Mesenchymal stem cell (in vitro differentiated cells and primary cell): ENCODE measurements around the gene ZNF488.

Experiments
- DNase-seq: peaks from one replicate; pipeline ENCODE4 v3.0.0-alpha.2; 2013
- H2AFZ ChIP-seq: one replicate; pipeline ENCODE4 v1.6.1; 2013; ENCODE audit warnings: low read depth, mild to moderate bottlenecking, control low read depth, inconsistent platforms, low read length, moderate library complexity
- H2AK5ac ChIP-seq: 2 replicates; pipeline ENCODE4 v1.6.1; 2013; ENCODE audit warnings: low read length, moderate library complexity, mild to moderate bottlenecking, inconsistent platforms; ENCODE audit not compliant: severe bottlenecking
- H2BK120ac ChIP-seq: one replicate; pipeline ENCODE4 v1.6.1; 2013; ENCODE audit warnings: low read depth, mild to moderate bottlenecking, inconsistent platforms, low read length, moderate library complexity
- H2BK12ac ChIP-seq, 2 experiments: one replicate each; pipeline ENCODE4 v1.6.1; 2013; ENCODE audit warnings: inconsistent platforms in 2 of 2, low read length in 2 of 2, mild to moderate bottlenecking in 2 of 2, moderate library complexity in 2 of 2, control low read depth in 1 of 2
- H2BK15ac ChIP-seq: one replicate; pipeline ENCODE4 v1.6.1; 2013; ENCODE audit warnings: mild to moderate bottlenecking, low read depth, inconsistent platforms; ENCODE audit not compliant: poor library complexity, severe bottlenecking
- H2BK5ac ChIP-seq: 2 replicates; pipeline ENCODE4 v1.6.1; 2013; ENCODE audit warnings: low read depth, mild to moderate bottlenecking, low read length, control low read depth, inconsistent platforms; ENCODE audit not compliant: poor library complexity, severe bottlenecking
- H3K14ac ChIP-seq, 2 experiments: one replicate each; pipeline ENCODE4 v1.6.1; 2013; ENCODE audit warnings: inconsistent platforms in 2 of 2, low read length in 2 of 2, control low read depth in 1 of 2, mild to moderate bottlenecking in 1 of 2, moderate library complexity in 1 of 2
- H3K18ac ChIP-seq, 2 experiments: one replicate each; pipeline ENCODE4 v1.6.1; 2013; ENCODE audit warnings: inconsistent platforms in 2 of 2, low read length in 2 of 2, control low read depth in 1 of 2, low read depth in 1 of 2, mild to moderate bottlenecking in 1 of 2
- H3K23ac ChIP-seq, 2 experiments: one replicate each; pipeline ENCODE4 v1.6.1; 2013; ENCODE audit warnings: inconsistent platforms in 2 of 2, low read length in 2 of 2, mild to moderate bottlenecking in 2 of 2, moderate library complexity in 2 of 2, control low read depth in 1 of 2
- H3K27ac ChIP-seq: 2 replicates; pipeline ENCODE4 v1.5.1; 2013; ENCODE audit warnings: mild to moderate bottlenecking, moderate library complexity, low read length, control low read depth, inconsistent platforms; ENCODE audit not compliant: poor library complexity, severe bottlenecking
- H3K27me3 ChIP-seq, 2 experiments: 2 replicates each; pipeline versions ENCODE4 v1.6.1 to v1.7.0; 2013; ENCODE audit warnings: low read length in 2 of 2, mild to moderate bottlenecking in 2 of 2, moderate library complexity in 2 of 2, control low read depth in 1 of 2, inconsistent platforms in 1 of 2; ENCODE audit not compliant: control insufficient read depth in 1 of 2, insufficient read depth in 1 of 2
- H3K36me3 ChIP-seq, 2 experiments: 2 replicates each; pipeline versions ENCODE4 v1.6.1 to v1.7.0; 2013; ENCODE audit warnings: low read length in 2 of 2, control low read depth in 1 of 2, inconsistent platforms in 1 of 2, low read depth in 1 of 2, mild to moderate bottlenecking in 1 of 2; ENCODE audit not compliant: insufficient read depth in 2 of 2, control insufficient read depth in 1 of 2
- H3K4ac ChIP-seq, 2 experiments: one replicate each; pipeline ENCODE4 v1.6.1; 2013; ENCODE audit warnings: inconsistent platforms in 2 of 2, low read length in 2 of 2, mild to moderate bottlenecking in 2 of 2, moderate library complexity in 2 of 2, control low read depth in 1 of 2, low read depth in 1 of 2
- H3K4me1 ChIP-seq: 2 replicates; pipeline ENCODE4 v1.6.1; 2013; ENCODE audit warnings: low read depth, low read length, control low read depth; ENCODE audit not compliant: control insufficient read depth, insufficient read depth
- H3K4me2 ChIP-seq: 2 replicates; pipeline ENCODE4 v1.6.1; 2013; ENCODE audit warnings: low read length, mild to moderate bottlenecking, inconsistent platforms; ENCODE audit not compliant: poor library complexity, severe bottlenecking
- H3K4me3 ChIP-seq, 2 experiments: 2 replicates each; pipeline versions ENCODE4 v1.5.1 to v1.7.0; 2013; ENCODE audit warnings: low read length in 2 of 2, mild to moderate bottlenecking in 2 of 2, control low read depth in 1 of 2, low read depth in 1 of 2; ENCODE audit not compliant: insufficient read depth in 1 of 2
- H3K79me1 ChIP-seq: replicated peaks from 2 replicates; pipeline ENCODE4 v1.6.1; 2013; ENCODE audit warnings: mild to moderate bottlenecking, control low read depth, low read length, inconsistent platforms; ENCODE audit not compliant: poor library complexity, severe bottlenecking
- H3K9ac ChIP-seq: 2 replicates; pipeline ENCODE4 v1.7.0; 2013; ENCODE audit warnings: mild to moderate bottlenecking, low read length, moderate library complexity
- H3K9me3 ChIP-seq: 2 replicates; pipeline ENCODE4 v1.7.0; 2013; ENCODE audit warnings: mild to moderate bottlenecking, low read length; ENCODE audit not compliant: control insufficient read depth
- H4K8ac ChIP-seq: one replicate; pipeline ENCODE4 v1.6.1; 2013; ENCODE audit warnings: inconsistent platforms, mild to moderate bottlenecking, low read length, moderate library complexity
- H4K91ac ChIP-seq: one replicate; pipeline ENCODE4 v1.6.1; 2013; ENCODE audit warnings: mild to moderate bottlenecking, low read length, inconsistent platforms
- WGBS: methylation state at CpG from one replicate; pipeline ENCODE4 v1.1.7; 2013; ENCODE audit warnings: mixed read lengths; 5-methylcytosine and 5-hydroxymethylcytosine counted together

The ZNF488 gene

DNA sequence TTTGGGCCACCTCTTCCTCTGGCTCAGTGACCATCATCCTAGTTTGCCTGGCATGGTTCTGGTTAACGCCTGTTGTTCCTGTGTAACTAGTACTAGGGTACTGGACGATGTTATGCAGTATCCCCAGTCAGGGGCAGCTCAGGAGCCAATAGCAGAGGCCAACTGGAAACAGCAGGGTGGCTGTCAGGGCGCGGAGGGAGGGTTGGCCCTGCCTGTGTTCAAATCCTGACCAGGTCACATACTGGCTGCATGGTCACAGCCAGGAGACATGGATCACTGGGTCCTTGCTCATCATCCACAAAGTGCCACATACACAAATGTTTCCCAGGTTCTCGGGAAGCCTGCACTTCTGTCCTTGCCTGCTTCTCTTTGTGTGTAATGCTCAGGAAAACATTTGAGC lies 48.2 kb downstream of the ZNF488 start:
- H3K4me1 ChIP-seq: peaks cover 7% of the 10 kb centered on the region
- no peak overlapping the region for H2BK5ac ChIP-seq
- no peaks in the 10 kb centered on the region for H3K36me3 ChIP-seq
- no peak overlapping the region for H2BK15ac ChIP-seq
- no peak overlapping the region for H3K18ac ChIP-seq
- no peaks in the 10 kb centered on the region for H3K79me1 ChIP-seq
- H2AK5ac ChIP-seq: no peak overlapping the region
- no peak overlapping the region for H3K27ac ChIP-seq
- no peak overlapping the region for H3K4ac ChIP-seq
- H2BK12ac ChIP-seq: no peak overlapping the region
- no peak overlapping the region for H4K8ac ChIP-seq
- no peak overlapping the region for H4K91ac ChIP-seq
- H3K9me3 ChIP-seq: no peaks in the 10 kb centered on the region
- no peak overlapping the region for H2BK120ac ChIP-seq
- peaks cover 22 to 67% of the 10 kb centered on the region in 2 experiments for H3K27me3 ChIP-seq
- H3K4me2 ChIP-seq: no peak overlapping the region
- H3K23ac ChIP-seq: no peak overlapping the region
- DNase-seq: no peak
- H3K14ac ChIP-seq: no peak overlapping the region
- no peak overlapping the region for H3K9ac ChIP-seq
- 71% methylated on average over 5 of the region's 5 CpGs for WGBS
- no peak overlapping the region for H2AFZ ChIP-seq
- H3K4me3 ChIP-seq: no peak overlapping the region

DNA sequence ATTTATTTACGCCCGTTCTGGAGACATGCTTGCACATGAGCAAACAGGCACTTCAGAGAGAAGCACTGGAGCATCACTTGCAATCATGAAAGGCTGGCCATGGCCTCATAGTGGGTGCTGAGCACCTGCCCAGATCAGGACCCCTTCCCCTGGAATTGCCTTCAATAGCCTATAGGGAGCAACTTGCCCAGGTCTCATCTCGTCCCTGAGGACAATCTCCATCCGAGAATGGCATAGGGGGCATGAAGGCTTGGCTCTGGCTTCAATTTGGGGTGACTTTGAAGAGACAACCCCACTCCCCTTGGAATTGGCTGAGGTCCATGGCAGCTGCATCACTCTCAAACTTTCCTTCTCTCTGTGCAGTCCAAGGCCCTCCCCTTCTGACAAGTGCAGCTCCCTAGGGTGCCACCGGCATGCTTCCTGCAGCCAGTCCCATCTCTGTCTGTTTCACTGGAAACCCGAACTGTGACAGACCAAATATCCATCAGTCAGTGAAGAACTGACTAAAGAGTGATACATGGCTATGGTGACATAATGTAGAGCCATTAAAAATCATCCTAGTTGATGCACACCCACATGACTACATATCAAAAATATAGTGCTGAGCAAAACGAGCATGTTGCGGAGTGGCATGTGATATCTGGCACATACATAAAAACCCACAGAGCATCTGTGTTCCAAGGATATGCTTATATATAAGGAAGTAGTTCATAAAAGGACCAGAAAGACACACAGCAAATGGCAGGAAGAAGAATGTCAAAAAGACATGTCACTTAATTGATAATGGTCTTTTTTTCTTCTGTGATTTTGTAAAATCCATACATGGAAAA lies 49.4 kb downstream of the ZNF488 start:
- no peak overlapping the region for H3K4me2 ChIP-seq
- 86% methylated on average over 4 of the region's 8 CpGs for WGBS

DNA sequence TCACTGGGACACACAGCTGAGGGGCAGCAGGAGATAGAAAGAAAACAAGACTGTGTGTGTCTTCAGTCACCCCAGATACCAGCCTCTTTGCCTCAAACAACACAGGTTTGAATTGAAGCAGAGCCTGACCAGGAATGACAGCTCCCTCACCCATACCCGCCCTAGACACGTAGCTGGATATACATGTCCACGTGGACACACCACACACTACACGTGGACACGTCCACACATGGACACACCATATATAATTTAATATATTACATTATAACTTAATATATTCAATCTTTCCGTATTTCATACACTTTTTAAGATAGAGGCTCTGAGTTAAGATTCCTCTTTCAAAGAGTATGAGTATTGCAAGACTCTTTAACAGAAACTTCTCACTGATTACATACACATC lies 50.6 kb downstream of the ZNF488 start:
- H2AFZ ChIP-seq: no peak overlapping the region
- WGBS: 38% methylated on average over 1 of the region's 6 CpGs
- H3K9ac ChIP-seq: no peak overlapping the region

More for the DNA sequence above, 49.4 kb downstream of the ZNF488 start:
- no peak overlapping the region for H2AK5ac ChIP-seq
- H4K91ac ChIP-seq: no peak overlapping the region
- no peak overlapping the region for H2BK15ac ChIP-seq
- no peaks in the 10 kb centered on the region for H3K9me3 ChIP-seq
- no peak overlapping the region for H2BK120ac ChIP-seq
- H3K27me3 ChIP-seq: peaks cover 13 to 64% of the 10 kb centered on the region in 2 experiments
- no peak overlapping the region for H2BK5ac ChIP-seq
- no peak overlapping the region for H3K23ac ChIP-seq
- no peak overlapping the region for H3K14ac ChIP-seq
- H3K36me3 ChIP-seq: no peaks in the 10 kb centered on the region
- H3K27ac ChIP-seq: no peak overlapping the region
- no peak overlapping the region for H3K4me3 ChIP-seq
- no peak overlapping the region for H2AFZ ChIP-seq
- H3K4ac ChIP-seq: no peak overlapping the region
- H3K4me1 ChIP-seq: peaks cover 7% of the 10 kb centered on the region
- DNase-seq: no peak
- H3K9ac ChIP-seq: no peak overlapping the region
- no peak overlapping the region for H2BK12ac ChIP-seq
- H3K18ac ChIP-seq: no peak overlapping the region
- H3K79me1 ChIP-seq: no peaks in the 10 kb centered on the region
- H4K8ac ChIP-seq: no peak overlapping the region

DNA sequence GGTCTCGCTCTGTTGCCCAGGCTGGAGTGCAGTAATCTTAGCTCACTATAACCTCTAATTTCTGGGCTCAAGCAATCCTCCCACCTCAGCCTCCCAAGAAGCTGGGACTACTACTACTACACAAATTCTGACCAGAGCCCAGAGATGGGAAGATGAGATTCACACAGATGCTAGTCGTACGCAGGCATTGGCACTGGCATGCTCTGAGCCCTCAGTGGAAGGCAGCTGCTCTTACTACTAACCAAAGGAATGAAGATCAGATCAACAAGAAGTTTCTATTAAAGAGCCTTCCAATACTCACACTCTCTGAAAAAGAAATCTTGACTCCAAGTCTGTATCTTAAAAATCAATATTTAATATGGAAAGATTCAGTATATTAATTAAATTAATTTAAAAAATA lies 51.1 kb downstream of the ZNF488 start:
- Histone ChIP-seq H3K4me2 (no peak overlapping the region), H3K36me3 (no peaks in the 10 kb centered on the region), H3K79me1 (no peaks in the 10 kb centered on the region), H2BK12ac (no peak overlapping the region), H2AK5ac (no peak overlapping the region), H3K27me3 (peaks cover 9 to 57% of the 10 kb centered on the region in 2 experiments), H4K91ac (no peak overlapping the region), H3K14ac (no peak overlapping the region), H2BK15ac (no peak overlapping the region), H2BK5ac (no peak overlapping the region), H4K8ac (no peak overlapping the region), H3K18ac (no peak overlapping the region), H3K27ac (no peak overlapping the region), H3K4me1 (peaks cover 8% of the 10 kb centered on the region), H2AFZ (no peak overlapping the region), H3K9ac (no peak overlapping the region), H3K4me3 (no peak overlapping the region), H2BK120ac (no peak overlapping the region), H3K9me3 (no peaks in the 10 kb centered on the region), H3K23ac (no peak overlapping the region), H3K4ac (no peak overlapping the region)
- WGBS: over 99% methylated on average over 3 of the region's 3 CpGs
- DNase-seq: no peak

More for the DNA sequence above, 50.6 kb downstream of the ZNF488 start:
- Histone ChIP-seq H3K18ac (no peak overlapping the region), H3K27ac (no peak overlapping the region), H3K4me1 (peaks cover 7% of the 10 kb centered on the region), H3K4ac (no peak overlapping the region), H3K79me1 (no peaks in the 10 kb centered on the region), H3K27me3 (peaks cover 9 to 57% of the 10 kb centered on the region in 2 experiments), H3K23ac (no peak overlapping the region), H4K91ac (no peak overlapping the region), H3K9me3 (no peaks in the 10 kb centered on the region), H3K4me3 (no peak overlapping the region), H2BK5ac (no peak overlapping the region), H2BK12ac (no peak overlapping the region), H2BK15ac (no peak overlapping the region), H3K14ac (no peak overlapping the region), H2AK5ac (no peak overlapping the region), H4K8ac (no peak overlapping the region), H2BK120ac (no peak overlapping the region), H3K36me3 (no peaks in the 10 kb centered on the region), H3K4me2 (no peak overlapping the region)
- no peak for DNase-seq
